Right renal pelvis (tissue), 4 donors: Measurements from ENCODE around the gene TXNRD2. TPM values are rescaled to one million over a fixed set of nuclear protein-coding genes. Genes with fewer than 3 reads are reported as not detected.

ENCODE experiments used
- DNase-seq, 4 donors: peaks; one replicate each; pipeline ENCODE4 v3.0.0-alpha.2; 2013; ENCODE audit warnings: low read depth in 4 of 4, low spot score in 3 of 4, missing footprints in 1 of 4
- polyA plus RNA-seq, 4 donors: library from polyadenylated mRNA; unstranded; fragments of 120-200 nt; gene quantifications; one replicate each; pipeline ENCODE4 v1.2.1, GENCODE V29; 2013; ENCODE audit not compliant: insufficient read length in 4 of 4

Gene TXNRD2
- polyA plus RNA-seq = 10 to 100 TPM; 23.3 to 28.0 (median 24.4) TPM

DNA sequence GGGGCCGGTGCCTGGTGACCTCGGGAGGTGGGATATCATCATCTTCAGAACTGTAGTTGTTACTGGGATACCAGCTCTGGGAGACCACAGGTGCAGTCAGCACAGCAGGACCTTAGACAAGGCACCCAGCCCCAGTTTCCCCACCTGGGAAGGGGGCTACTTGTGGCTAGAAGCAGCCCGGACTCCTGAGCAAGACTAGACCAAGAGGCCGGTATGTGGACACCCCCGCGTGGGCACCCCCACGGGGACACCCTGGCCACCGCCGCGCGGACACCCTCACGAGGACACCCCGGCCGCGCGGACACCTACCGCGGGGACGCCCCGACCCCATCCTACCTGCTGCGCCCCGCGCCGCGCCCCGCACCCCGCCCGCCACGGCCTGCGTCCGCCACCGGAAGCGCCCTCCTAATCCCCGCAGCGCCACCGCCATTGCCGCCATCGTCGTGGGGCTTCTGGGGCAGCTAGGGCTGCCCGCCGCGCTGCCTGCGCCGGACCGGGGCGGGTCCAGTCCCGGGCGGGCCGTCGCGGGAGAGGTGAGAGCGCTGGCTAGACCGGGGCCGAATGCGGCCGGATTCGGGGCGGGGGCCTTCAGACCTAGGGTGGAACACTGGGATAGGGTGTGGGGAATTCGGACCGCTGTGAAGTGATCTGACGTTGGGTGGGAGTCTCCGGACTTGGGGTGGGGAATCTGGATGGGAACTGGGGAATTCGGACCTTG, at the start of gene TXNRD2, which contains the start of gene COMT:
TXNRD2 (minus strand) TSS at position 454 of the 718 bp plus-strand sequence; CDS start at position 439, 15 bp downstream.
COMT (plus strand) TSS at position 408 of the 718 bp plus-strand sequence. CDS start 20,755 bp downstream, outside the sequence.
- no peak for DNase-seq

DNA sequence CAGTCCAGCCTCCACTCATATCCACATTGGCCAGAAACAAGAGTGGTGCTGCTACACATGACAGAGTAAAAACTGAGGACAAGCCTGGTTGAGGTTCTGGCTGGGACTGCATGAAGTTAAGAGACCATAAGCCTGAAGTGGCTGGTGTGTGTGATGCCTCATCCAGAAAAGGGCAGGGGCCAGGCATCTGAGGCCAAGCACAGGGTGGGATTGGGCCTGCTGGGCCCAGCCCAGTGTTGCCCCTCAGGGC, 49.7 kb upstream of the TXNRD2 start:
- DNase-seq = no peak

DNA sequence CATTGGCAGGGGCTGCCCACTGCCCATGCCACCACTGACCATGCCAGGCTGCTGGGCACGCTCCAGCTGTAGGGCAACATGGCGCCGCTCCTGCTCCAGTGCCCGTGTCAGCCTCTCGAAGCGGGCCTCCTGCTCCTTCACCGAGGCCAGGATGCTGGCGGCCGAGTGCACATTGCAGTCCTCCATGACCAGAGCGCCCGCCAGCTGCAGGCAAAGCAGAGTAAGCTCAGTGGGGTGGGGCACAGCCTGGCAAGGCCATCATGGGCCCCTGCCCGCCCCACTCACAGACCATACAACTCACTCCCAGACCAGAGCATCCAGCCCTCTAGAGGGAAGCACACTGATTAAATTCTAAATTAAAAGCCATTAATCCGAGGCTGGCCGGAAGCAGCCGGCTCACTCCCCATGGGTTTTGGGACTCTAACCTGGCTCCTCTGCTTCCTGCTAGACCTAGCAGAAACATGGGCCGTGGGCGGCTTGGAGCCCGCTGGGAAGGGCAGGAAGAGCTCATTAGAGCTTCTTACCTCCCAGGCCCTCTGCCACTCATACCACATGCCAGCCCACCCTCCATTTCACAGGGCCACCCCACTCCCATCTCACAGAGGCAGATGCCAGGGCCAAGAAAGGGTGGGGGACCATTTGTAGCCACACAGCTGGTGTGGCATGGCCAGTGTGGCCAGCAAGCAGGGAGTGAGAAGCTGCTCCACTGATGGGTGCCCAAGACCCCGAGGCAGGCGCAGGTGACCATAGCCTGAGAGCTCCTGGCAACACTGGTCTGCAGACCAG, 49.2 kb upstream of the TXNRD2 start:
- DNase-seq = no peak

DNA sequence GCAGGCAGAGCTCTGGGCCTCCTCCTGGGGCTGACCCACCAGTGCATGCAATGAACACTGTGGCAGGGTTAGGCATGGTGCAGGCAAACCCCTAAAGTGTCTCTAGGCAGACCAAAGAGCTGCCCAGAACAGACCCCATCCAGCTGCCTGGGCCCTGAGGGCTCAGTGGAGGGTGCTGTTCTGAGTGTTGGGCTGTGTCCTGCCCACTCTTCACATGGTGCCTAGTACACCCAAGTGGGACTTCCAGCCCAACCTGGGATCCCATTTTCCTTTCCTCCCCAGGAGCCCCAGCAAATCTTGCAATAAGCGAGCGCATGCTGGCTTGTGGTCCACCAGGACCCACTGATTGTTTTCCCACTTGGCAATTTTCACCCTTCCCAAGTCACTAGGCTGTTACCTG, 48.6 kb upstream of the TXNRD2 start:
- DNase-seq = no peak

DNA sequence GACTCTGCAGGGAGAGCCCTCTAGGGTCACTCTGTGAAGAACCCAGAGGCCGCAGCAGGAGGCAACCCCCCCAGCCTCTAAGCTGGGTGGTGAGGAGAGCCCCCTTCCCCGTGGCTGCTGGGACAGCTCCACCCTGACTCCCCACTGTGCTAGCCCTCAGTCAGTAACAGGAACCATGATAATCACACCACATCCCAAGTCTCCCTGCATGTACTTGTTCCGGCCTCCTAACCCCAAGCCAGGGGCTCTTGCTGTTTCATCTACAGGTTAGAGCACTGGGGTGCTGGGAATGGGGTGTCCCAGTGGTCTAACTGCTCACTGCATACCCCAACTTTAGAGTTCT, 48.1 kb upstream of the TXNRD2 start:
- no peak for DNase-seq

DNA sequence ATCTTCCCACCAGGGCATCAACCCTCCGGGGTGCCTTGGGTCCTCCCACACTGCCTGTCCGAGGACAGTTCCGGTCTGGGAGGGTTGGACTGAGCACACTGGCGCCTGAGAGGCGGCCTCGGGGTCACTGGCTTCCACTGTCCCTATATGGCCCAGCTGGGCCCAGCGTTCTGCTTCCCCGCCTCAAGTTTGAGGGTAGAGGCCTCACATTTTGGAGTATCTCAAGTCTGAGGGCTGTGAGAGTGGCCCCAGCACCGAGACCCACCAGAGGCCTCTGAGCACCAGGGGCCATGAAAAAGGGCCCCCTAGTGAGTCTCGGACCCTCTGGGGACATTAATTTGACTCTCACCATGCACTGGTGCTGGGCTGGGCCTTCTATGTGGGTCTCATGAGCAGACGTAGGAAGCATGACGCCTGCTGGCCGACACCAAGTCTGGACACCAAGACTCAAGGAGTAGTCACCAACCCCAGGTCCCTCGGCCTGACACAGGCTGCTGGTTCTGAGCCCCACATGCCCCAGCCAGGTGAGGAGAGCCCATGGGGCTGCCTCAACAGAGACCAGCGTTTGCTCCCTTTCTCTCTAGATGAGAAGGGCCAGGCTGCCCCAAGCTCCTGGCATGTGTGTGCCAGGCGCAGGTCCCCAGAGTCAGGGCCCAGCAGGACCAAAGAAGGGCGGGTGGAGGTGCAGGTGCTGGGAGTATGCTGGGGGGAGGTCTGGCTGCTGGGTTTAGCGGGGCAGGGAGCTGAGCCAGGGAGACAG, 47.5 kb upstream of the TXNRD2 start:
- DNase-seq = no peak

DNA sequence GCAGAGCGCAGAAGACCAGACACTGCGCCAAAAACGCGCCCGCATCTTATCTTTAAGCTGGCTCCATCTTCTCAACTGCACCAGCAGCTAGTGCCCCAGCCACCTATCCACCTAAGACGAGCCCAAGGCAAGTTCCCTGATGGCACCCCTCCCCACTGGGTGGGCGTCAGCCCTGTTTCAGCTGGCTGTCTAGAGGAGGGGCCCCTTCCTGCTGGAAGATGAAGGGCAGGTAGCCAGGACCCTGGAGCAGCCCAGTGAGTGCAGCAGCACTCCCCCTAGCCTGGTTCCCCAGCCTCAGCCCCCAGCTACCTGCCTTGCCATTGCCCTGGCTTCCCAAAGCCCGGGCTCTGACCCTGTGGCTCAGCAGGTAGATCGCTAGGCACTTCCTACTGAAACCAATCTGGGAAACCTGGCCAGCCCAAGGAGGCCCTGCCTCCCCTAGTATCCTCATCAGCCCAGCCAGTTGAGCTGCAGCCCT, 46.8 kb upstream of the TXNRD2 start:
- no peak for DNase-seq

DNA sequence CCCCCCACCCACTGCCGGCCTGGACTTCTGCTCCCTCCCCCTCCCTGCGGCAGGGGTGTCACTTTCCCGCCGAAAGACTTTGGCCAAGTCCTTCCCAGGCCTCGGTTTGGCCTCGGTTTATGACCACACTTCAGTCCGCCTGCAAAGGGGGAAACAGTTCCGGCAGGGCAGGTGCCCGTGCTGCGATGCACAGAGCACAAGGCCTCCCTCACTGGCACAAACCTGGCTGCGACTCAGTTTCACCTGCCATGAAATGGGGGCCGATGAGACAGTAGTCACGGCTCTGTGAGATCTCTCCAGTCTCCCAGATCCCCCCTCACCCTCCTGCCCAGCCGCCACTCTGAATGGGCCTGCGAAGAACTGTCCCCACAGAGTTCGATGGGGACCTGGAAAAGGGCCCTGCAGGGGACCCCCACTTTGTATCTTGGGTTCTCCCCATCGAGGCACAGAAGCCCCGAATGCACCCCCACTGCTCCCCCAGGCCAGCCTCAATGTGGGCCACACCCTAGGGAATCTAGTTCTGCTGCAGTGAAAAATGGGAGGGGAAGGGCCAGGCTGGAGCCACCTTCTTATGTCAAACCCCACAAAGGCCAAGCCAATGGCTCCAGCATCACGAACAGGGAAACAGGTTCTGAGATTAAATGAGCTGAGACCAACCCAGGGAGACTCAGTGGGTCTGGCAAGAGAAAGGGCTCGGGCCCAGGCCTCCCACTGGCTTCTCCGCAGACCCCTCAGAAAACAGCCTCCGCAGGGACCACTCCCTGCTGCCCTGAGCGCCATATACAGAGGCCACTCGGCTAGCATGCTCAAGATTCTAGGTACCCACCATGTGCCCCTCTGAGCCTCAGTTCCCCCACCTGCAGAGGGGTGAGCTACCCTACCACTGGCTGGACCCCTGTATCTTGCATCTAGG, 46.0 kb upstream of the TXNRD2 start:
- DNase-seq = no peak

DNA sequence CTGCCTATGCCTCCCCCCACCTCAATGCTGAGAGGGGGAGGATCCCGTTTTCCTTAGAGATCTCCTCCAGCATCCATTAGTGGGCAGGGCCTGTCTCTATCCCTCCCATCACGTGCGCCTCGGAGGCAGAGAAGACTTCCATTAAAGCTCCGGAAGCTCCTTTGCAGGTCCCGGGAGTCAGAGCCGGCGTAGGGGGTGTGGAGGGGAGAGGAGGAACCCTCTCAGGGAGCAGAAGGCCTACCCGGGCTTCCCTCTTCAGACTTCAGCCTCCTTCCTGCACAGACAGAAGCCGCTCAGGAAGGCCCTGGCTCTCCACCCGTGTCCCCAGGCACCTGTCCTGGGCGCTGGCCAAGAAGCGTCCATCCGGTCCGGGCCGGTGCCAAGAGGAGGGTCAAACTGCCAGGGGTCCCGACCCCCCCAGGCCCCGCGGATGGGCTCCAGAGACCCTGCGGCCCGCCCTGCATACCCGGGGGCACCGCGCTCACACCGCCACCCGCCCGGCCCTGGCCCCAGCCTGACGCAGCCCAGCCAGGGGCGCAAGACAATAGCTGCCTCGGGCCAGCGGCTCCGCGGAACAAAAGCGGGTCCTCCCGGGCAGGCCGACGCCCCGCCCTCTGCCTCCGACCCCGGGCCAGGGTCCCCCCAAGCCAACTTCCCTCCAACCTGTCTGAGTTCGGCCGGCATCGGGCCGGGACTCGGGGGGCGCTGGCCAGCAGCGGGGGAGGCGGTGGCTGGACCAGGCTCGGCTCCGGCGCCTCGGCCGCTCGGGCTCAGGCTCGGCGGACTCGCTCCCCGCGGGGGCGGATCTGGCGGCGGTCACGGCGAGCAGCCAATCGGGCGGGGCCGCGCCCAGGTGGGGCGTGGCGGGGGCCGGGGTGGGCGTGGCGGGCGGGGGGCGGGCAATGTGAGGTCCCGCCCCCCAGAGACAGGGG, 45.1 kb upstream of the TXNRD2 start:
- peak; percentile 57 to 65 (median 60) for DNase-seq

DNA sequence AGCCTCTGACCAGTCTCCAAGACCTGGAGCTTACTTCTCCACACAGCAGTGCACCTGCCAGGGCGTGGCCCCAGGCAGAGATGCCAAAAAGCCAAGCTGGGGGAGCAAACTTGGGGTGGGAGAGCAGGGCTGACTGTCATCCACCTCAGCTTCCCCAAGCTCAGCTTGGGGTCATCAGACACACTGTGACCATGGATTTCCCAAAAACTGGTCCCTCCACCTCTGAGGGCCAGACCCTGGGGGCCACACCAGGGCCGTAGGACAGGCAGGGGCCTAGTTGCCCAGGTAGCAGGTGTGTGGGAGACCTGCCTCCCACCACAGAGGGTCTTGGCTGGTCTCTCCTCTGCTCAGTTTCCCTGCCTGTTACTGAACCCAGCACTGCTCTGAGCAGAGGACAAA, 44.4 kb upstream of the TXNRD2 start:
- DNase-seq = no peak

DNA sequence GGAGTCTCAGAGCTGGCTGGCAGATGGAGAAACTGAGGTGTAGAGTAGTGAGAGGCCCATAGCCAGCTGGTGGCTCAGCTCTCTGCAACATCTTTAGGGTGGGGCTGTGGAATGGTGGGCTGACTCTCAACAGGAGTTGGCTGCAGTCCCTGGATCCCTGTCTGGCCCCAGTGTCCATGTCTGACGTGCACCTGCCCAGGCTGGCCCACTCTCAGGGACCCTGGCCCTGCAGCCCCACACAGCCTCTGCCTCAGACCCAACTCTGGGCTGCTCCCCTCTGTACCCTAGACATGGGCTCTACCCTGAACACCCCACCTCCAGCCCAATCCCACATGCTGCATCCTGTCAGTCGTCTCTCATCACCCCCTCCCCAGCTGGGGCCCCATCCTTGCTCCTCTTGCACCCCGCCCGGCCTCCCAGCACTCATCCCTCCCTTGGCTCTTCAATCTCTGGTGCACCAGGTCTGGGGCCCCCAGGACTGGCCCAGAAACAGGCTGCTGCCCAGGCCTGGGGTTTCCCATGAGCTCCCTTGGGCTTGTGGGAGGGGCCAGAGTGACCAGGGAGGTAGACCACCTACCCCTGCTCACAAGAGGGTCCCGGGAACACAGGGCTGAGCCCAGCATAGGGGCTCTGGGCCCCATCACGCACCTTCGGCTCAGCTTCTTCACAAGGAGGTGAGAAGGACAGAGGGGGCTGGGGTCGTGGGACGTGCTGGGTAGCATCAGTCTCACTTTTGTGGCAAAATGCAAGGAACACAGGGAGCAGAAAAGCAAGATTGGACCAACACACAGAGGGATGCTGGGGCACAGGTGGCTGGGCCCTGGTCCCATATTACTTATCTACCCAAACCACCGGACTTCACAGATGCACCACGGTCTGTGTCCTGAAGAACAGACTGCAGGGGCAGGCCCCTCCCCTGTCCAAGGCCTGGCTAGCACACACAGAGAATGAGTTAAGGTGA, 43.5 kb upstream of the TXNRD2 start:
- DNase-seq = no peak

DNA sequence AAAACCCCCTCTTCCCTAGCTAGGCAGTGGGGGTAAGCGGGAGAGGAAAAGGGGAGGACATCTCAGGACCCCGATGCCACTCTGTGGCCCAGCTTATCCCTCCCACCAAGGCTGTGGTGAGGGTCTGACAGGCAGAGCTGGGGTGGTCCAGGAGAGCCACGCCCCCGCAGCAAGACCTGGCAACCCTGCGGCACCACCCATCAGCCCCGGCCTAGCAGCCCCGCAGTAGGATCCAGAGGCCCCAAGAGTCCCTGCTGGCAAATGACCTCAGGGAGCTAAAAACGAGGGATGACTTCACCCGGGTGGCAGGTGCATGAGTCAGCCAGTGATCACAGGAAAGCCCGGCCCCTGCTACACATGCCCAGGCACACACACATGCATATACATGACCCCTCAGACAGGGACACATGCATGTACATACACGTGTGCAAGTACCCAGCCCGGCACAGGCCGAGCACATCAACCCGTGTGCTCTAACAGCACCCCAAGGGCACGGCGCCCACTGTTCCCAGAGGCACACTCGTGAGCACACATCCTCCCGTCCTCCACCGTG, 42.7 kb upstream of the TXNRD2 start:
- no peak for DNase-seq

DNA sequence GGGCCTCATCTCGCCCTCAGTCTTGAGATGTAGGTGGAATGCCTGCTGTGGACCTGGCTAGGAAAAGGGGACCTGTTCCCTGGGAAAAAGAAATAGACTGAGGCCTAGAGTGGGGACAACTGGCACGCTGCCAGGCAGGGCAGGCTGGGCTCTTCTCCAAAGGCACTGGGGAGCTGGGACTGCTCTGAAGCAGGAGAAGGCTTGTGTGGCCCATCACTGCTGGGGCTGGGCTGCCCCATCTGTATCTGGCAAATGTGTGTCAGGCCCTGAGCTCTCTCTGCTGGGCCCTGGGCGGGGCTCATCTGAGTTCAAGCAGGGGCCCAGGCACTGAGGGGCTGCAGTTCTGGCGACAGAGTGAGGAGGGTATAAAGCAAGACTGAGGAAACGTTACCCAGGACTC, 42.1 kb upstream of the TXNRD2 start:
- no peak for DNase-seq

DNA sequence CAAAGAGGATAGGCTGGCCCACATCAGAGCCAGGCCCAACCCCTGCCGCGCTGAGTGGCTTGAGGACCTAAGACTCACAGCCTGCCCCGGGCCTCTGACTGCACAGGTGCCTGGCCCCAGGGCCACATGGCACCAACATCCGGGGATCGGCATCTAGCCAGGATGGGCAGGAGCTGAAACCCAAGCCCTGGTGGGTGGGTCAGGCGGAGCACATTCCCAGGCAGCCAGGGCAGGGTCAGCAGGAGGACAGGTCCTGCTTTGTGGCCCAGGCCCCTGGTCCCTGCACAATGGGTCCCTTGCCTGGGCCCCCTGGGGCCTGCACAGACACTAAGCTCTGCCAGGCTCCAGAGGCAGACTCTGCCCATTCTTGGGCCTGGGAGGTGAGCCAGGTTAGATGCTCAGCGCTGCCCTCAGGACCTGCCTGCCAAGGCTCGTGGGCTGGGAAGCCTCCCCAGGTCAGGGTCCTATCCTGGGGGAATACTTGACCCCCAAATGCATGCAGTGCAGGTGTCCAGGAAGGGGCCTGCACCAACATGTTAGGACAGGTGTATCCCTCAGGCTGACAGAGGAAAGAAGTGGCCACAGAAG, 41.5 kb upstream of the TXNRD2 start:
- no peak for DNase-seq

DNA sequence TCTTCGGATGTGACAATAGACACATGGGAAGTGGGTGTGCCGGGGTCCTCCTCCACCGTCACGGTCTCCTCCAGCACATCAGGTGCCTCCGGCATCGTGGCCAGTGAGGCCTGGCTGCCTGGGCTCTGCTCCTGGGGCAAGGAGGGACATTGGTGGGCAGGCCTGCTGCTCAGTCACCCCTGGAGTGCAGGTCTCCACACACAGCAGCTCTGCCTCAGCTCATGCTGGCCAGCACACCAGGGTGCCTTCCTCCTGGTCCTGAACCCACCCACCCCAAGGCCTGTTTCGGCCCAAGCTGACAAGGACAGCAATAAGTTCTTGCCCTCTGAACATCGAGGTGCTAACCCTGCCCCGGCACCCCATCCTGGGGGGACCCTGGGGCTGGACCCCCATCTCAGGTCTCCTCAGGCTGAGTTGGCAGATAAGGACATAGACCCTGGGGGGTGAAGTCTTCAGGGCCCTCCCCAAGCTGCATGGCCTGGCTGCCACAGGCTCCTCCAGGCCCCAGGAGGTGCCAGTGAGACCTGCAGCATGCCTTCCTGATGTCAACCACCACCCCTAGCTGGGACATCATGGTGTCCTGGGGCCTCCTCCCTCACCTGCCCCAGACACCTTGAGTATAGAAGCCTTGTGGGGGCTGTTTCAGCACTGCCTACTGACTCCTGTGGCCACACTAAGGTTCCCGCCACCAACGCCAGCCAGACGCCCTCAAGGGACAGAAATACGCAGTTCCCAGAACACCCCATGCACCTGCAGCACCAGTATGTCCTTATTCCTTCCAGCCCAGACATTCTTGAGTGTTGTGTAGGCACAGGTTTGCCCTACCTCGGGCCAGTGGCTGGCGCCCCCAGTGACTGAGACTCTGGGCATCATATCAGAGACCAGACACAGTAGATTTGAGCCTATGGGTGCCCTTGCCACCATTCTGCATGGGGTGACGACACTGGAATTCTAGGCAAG, 40.6 kb upstream of the TXNRD2 start:
- no peak for DNase-seq
